ENCODE measurements around the gene RNF17. TPM values are rescaled to one million over a fixed set of nuclear protein-coding genes. Genes with fewer than 3 reads are reported as not detected.
"Not testable (repeated sequence)": the region's sequence is repeated elsewhere in the genome, so short reads cannot be mapped to it uniquely, and the experiment has no call there.

The RNF17 gene
- total RNA-seq, 1 experiment from 2014 or later: not detected

DNA sequence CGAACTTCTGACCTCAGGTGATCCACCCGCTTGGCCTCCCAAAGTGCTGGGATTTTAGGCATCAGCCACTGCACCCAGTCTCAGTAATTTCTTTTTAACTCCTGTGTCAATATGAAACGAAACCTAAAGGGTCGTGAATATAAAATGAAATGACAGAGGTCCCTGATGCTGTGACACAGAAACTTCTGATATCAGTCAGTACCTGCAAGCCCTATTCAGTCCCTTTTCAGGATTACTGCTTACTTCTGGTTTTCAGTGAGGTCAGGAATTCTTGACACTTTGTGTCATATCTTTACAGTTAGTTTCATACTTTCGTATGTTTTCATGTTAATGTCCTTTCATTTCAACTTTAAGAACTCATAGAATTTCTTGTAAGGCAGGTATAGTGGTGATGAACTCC, 58.7 kb downstream of the RNF17 start:
- no peaks in the 10 kb centered on the region for H3K27me3 Mint-ChIP-seq (ENCODE audit: insufficient read depth, unreplicated experiment)
- no peak overlapping the region for H3K27ac Mint-ChIP-seq (ENCODE audit: low read depth, unreplicated experiment)
- peaks cover 19% of the 10 kb centered on the region for H3K9me3 Mint-ChIP-seq (ENCODE audit: unreplicated experiment)
- DNase-seq (ENCODE audit: unreplicated experiment): no peak
- H3K4me3 Mint-ChIP-seq (ENCODE audit: unreplicated experiment): no peak overlapping the region
- peaks cover 2% of the 10 kb centered on the region for H3K4me1 Mint-ChIP-seq (ENCODE audit: insufficient read depth, unreplicated experiment)
- intact Hi-C loops (cut with micrococcal nuclease): no loop called here
- BruUV-seq (replicated peaks): no TSS peak
- no peaks in the 10 kb centered on the region for H3K36me3 Mint-ChIP-seq (ENCODE audit: insufficient read depth, unreplicated experiment)
- POLR2A ChIA-PET: no interaction called here
- TF ChIP-seq, protein P1, sequence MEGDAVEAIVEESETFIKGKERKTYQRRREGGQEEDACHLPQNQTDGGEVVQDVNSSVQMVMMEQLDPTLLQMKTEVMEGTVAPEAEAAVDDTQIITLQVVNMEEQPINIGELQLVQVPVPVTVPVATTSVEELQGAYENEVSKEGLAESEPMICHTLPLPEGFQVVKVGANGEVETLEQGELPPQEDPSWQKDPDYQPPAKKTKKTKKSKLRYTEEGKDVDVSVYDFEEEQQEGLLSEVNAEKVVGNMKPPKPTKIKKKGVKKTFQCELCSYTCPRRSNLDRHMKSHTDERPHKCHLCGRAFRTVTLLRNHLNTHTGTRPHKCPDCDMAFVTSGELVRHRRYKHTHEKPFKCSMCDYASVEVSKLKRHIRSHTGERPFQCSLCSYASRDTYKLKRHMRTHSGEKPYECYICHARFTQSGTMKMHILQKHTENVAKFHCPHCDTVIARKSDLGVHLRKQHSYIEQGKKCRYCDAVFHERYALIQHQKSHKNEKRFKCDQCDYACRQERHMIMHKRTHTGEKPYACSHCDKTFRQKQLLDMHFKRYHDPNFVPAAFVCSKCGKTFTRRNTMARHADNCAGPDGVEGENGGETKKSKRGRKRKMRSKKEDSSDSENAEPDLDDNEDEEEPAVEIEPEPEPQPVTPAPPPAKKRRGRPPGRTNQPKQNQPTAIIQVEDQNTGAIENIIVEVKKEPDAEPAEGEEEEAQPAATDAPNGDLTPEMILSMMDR (IDR thresholded peaks at IDR 0.05; ENCODE audit: unreplicated experiment): no peak
- CTCF ChIA-PET: interaction anchor here (0.6 kb wide), 1 partner anchor 29 kb away, joined by 3 read pairs; no protein-coding TSS in a partner anchor

DNA sequence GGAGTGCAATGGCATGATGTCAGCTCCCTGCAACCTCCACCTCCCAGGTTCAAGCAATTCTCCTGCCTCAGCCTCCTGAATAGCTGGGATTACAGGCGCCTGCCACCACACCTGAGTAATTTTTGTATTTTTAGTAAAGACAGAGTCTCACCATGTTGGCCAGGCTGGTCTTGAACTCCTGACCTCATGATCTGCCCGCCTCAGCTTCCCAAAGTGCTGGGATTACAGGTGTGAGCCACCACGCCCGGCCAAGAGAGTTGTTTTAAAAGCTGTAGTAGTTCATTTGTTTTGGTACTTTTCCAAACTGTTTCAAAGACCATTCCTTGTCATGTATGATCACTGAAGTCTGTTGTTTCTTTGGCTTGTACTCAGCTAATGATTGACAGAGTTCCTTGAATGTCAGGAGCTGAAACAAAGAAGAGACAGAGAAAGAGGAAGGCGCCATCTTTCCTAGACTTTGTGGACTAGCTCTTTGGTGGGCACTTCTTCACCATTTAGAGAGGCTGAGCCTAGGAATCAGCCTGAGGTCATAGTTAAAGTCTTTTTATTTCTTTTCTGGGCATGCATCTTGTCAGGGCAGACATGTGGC, 59.2 kb downstream of the RNF17 start:
- DNase-seq (ENCODE audit: unreplicated experiment); intact Hi-C loops (cut with micrococcal nuclease); H3K4me1 Mint-ChIP-seq (ENCODE audit: insufficient read depth, unreplicated experiment); POLR2A ChIA-PET; H3K27me3 Mint-ChIP-seq (ENCODE audit: insufficient read depth, unreplicated experiment); BruUV-seq (replicated peaks); H3K27ac Mint-ChIP-seq (ENCODE audit: low read depth, unreplicated experiment); H3K36me3 Mint-ChIP-seq (ENCODE audit: insufficient read depth, unreplicated experiment); H3K4me3 Mint-ChIP-seq (ENCODE audit: unreplicated experiment): not testable (repeated sequence)
- H3K9me3 Mint-ChIP-seq (ENCODE audit: unreplicated experiment): peaks cover 19% of the 10 kb centered on the region
- CTCF ChIA-PET: interaction anchor here (0.6 kb wide), 1 partner anchor 29 kb away, joined by 3 read pairs; no protein-coding TSS in a partner anchor

DNA sequence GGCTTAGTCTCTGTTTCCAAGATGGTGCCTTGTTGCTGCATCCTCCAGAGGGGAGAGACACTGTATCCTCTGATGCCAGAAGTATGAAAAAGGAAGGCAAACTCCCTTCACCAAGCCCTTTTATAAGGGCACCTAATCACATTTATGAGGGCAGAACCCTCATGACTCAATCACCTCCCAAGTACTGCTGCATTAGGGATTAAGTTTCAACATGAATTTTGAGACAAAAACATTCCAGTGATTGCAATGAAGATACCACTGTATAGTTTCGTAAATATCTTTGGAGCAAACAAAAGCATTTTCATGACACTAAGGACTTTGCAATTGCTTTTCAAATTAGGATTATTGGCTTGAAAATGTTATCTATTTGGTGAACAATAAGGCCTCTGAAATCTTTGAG, 63.8 kb downstream of the RNF17 start:
- Mint-ChIP-seq H3K4me1 (ENCODE audit: insufficient read depth, unreplicated experiment) (peaks cover 11% of the 10 kb centered on the region), H3K36me3 (ENCODE audit: insufficient read depth, unreplicated experiment) (no peaks in the 10 kb centered on the region), H3K9me3 (ENCODE audit: unreplicated experiment) (no peaks in the 10 kb centered on the region), H3K4me3 (ENCODE audit: unreplicated experiment) (no peak overlapping the region), H3K27me3 (ENCODE audit: insufficient read depth, unreplicated experiment) (no peaks in the 10 kb centered on the region), H3K27ac (ENCODE audit: low read depth, unreplicated experiment) (no peak overlapping the region)
- intact Hi-C loops (cut with micrococcal nuclease): no loop called here
- TF ChIP-seq, protein P1 (IDR thresholded peaks at IDR 0.05; ENCODE audit: unreplicated experiment): no peak
- DNase-seq (ENCODE audit: unreplicated experiment): peak; percentile 17
- CTCF ChIA-PET: no interaction called here
- BruUV-seq (replicated peaks): no TSS peak
- POLR2A ChIA-PET: interaction anchor here (1.1 kb wide), 1 partner anchor 24 kb away, joined by 4 read pairs; no protein-coding TSS in a partner anchor

DNA sequence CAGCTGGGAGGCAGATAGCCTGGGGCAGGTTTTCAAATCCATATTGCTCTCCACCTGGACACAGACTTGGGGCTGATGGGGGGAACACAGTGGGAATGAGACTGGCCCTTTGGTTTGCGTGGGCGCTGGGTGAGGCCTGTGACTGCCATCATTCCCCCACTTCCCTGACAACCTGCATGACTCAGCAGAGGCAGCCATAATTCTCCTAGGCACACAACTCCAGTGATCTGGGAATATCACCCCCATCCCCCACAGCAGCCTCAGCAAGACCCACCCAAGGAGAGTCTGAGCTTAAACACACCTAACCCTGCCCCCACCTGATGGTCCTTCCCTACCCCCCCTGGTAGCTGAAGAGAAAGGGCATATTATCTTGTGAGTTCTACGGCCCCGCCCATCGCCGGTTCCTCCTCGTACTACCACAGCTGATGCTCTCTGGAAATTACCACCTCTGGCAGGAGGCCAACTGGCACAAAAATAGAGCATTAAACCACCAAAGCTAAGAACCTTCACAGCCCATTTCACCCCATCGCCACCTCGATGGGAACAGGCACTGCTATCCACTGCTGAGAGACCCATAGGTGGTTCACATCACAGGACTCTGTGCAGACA, 71.0 kb downstream of the RNF17 start:
- intact Hi-C loops (cut with micrococcal nuclease): no loop called here
- Mint-ChIP-seq H3K27ac (ENCODE audit: low read depth, unreplicated experiment) (no peak overlapping the region), H3K36me3 (ENCODE audit: insufficient read depth, unreplicated experiment) (no peaks in the 10 kb centered on the region), H3K27me3 (ENCODE audit: insufficient read depth, unreplicated experiment) (no peaks in the 10 kb centered on the region), H3K4me1 (ENCODE audit: insufficient read depth, unreplicated experiment) (no peaks in the 10 kb centered on the region), H3K4me3 (ENCODE audit: unreplicated experiment) (no peak overlapping the region), H3K9me3 (ENCODE audit: unreplicated experiment) (no peaks in the 10 kb centered on the region)
- ChIA-PET CTCF (interaction anchor here (0.6 kb wide), 4 partner anchors 12 to 133 kb away, joined by 3 to 4 read pairs (median 3); no protein-coding TSS in a partner anchor), POLR2A (interaction anchor here (1.4 kb wide), 1 partner anchor 8 kb away, joined by 3 read pairs; no protein-coding TSS in a partner anchor)
- no TSS peak for BruUV-seq (replicated peaks)
- DNase-seq (ENCODE audit: unreplicated experiment): peak; percentile 24
- TF ChIP-seq, protein P1 (IDR thresholded peaks at IDR 0.05; ENCODE audit: unreplicated experiment): no peak

DNA sequence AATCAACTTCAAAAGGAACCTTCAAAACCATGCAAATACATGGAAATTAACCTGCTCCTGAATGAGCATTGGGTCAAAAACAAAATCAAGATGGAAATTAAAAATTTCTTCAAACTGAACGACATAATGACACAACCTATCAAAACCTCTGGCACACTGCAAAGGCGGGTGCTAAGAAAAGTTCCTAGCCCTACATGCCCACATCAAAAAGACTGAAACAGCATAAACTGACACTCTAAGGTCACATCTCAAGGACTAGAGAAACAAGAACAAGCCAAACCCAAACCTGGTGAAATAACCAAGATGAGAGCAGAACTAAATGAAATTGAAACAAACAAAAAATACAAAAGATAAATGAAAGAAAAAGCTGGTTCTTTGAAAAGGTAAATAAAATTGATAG, 73.6 kb downstream of the RNF17 start:
- DNase-seq (ENCODE audit: unreplicated experiment); BruUV-seq (replicated peaks); H3K9me3 Mint-ChIP-seq (ENCODE audit: unreplicated experiment); H3K4me3 Mint-ChIP-seq (ENCODE audit: unreplicated experiment); CTCF ChIA-PET; H3K4me1 Mint-ChIP-seq (ENCODE audit: insufficient read depth, unreplicated experiment); intact Hi-C loops (cut with micrococcal nuclease); H3K27ac Mint-ChIP-seq (ENCODE audit: low read depth, unreplicated experiment); H3K36me3 Mint-ChIP-seq (ENCODE audit: insufficient read depth, unreplicated experiment); H3K27me3 Mint-ChIP-seq (ENCODE audit: insufficient read depth, unreplicated experiment): not testable (repeated sequence)
- POLR2A ChIA-PET: interaction anchor here (1.2 to 1.3 kb wide), 2 partner anchors 14 to 41 kb away, joined by 3 to 5 read pairs; no protein-coding TSS in a partner anchor

Measured in MCF 10A (cell line).